LNCAP (cell line): ENCODE measurements around the gene SLAMF9.

Source experiments
- TF ChIP-seq, protein P1 (sequence below): fragments of 450-650 bp; IDR thresholded peaks from 2 replicates; pipeline ENCODE4 v1.5.1; 2017; ENCODE audit warnings: mild to moderate bottlenecking

SLAMF9 gene

DNA sequence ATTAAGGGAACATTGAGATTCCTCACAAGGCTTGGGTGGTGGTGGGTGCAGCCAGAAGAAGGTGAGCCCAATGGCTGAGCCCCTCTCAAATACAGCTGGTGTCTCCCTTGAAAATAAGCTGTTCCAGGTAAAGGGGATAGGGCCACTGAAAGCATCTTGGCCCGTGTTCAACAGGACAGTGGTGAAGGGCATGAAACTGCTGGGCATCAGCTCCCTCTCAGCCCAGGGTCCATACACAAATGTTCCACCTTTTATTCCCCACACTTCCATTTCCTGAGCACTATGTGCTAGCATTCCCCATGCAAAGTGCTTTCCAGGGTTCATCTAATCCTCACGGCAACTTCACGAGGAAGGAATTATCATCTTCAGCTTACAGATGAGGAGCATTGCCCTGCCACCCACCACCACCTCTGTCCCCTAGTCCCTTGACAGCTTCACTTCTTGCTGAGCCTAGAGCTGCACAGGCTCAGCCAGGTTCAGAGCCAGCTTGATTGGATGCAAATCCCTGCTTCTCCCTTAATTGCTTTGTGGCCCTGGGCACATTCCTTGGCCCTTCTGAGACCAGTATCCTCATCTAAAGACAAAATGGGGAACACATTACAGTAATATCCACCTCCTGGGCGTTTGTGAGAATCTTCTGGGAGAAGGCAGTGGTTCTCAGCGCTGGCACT is 38.3 kb downstream of the SLAMF9 start:
- TF ChIP-seq, protein P1, sequence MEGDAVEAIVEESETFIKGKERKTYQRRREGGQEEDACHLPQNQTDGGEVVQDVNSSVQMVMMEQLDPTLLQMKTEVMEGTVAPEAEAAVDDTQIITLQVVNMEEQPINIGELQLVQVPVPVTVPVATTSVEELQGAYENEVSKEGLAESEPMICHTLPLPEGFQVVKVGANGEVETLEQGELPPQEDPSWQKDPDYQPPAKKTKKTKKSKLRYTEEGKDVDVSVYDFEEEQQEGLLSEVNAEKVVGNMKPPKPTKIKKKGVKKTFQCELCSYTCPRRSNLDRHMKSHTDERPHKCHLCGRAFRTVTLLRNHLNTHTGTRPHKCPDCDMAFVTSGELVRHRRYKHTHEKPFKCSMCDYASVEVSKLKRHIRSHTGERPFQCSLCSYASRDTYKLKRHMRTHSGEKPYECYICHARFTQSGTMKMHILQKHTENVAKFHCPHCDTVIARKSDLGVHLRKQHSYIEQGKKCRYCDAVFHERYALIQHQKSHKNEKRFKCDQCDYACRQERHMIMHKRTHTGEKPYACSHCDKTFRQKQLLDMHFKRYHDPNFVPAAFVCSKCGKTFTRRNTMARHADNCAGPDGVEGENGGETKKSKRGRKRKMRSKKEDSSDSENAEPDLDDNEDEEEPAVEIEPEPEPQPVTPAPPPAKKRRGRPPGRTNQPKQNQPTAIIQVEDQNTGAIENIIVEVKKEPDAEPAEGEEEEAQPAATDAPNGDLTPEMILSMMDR, result no peak

DNA sequence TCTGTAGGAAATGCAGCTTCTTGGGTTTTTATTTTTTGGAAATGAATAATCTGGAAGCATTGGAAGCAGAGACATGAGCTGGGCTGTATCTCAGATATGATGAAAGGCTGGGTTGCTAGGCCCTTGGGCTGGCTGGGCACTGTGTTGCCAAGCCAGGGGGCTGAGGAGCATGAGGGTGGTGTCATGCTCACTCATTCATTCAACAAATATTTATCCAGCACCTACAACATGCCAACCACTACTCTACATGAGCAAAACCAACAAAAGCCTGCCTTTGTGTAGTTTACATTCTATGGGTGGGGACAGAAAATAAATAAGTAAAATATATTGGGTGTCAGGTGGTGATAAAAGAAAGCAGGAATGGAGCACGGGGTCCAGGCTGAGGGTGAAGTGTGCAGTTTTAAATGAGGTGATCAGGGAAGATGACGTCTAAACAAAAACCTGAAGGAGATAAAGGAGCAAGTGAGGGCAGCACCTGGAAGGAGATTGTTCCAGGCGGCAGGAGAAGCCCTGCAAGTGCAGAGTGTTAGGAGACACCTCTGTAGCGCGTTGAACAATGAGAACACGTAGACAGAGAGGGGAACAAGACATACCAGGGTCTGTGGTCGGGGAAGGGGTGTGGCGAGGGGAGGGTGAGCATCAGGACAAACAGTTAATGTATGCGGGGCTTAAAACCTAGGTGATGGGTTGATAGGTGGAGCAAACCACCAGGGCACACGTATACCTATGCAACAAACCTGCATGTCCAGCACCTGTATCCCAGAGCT is 39.6 kb downstream of the SLAMF9 start:
- TF ChIP-seq, protein P1, result no peak

- TF ChIP-seq, protein P1, result no peak
Observed at GRCh38 chr1:159913451-159914192, 40.4 kb downstream of the SLAMF9 start.

- TF ChIP-seq, protein P1, result no peak
Observed at GRCh38 chr1:159911326-159912070, 42.5 kb downstream of the SLAMF9 start.

DNA sequence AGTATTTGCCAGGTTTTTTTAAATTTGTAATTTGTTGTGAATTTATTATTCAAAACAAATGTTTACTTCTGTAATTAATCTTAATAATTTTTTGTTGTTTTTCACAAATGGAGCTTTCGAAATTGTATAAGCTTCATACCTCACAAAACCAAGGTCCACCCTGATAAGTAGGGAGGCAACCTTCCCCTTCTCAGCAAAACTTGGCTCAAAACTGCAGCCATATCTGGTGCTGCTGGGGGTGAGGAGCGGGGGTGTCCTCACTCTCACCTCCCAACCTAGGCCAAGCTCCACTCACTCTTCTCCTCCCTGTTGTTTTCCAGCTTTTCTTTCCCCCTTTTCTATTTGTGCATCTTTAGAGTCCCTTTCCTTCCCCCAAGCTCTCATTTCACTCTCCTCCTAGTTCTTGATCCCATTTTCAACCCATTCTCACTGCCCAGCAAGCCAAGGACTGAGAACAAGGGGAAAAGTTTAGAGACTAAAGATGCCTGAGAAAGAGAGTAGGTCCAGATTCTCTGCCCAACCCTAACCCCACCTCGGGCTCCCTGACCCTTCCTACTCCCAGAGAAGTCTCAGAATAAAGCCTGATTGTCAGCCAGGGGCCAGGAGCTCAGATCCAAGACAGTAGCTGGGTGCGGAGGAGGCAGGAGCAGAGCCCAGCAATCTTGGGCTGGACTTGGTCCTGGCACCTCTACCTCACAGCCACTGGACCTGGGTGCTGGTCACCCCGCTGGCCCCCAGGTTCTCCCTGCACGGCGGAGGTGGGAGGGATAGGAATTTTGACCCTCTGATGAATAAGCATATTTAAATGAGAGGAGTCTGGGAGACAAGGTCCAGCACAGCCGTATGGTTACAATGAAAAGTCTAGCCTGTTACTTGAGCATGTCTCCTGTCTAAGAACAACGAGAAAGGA is 45.8 kb downstream of the SLAMF9 start:
- TF ChIP-seq, protein P1, result no peak

DNA sequence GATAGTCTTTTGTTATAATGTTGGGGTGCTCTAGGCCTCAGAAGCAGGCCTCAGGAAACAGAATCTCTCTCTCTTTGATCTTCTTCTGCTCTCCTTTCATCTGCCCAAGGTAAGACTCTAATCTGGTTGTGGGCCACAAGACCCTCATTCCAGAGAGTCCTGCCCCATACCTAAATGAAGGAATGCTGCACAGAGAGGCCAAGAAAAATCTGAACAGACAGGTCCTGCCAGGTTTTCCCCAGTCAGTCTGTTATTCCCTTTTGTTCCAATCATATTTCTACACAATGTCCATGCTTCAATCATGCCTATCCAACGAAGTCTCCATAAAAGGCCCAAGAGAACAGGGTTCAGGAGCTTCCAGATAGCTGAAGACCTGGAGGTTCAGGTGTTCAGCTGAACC is 47.1 kb downstream of the SLAMF9 start:
- TF ChIP-seq, protein P1, result no peak
